Fibroblast of skin of right biceps (primary cell): ENCODE results near the gene IER3.
"Not testable (repeated sequence)": the region's sequence is repeated elsewhere in the genome, so short reads cannot be mapped to it uniquely, and the experiment has no call there.

Experiments used
- DNase-seq: peaks from one replicate; pipeline ENCODE4 v3.0.0-alpha.2; 2013

The IER3 gene

GRCh38 chr6:30747300-30747687, 2.9 kb upstream of the IER3 start:
- DNase-seq: no peak

GRCh38 chr6:30743099-30744053, 971 bp downstream of the IER3 start:
- DNase-seq: no peak

- DNase-seq: peak; percentile 97
Measured at GRCh38 chr6:30742316-30743098, 1.8 kb downstream of the IER3 start, which contains the start of gene FLOT1. Gene FLOT1, minus strand, starts transcription at chr6:30742687. Its CDS starts 498 bp downstream, at chr6:30742189.

GRCh38 chr6:30741789-30742315, 2.5 kb downstream of the IER3 start:
- DNase-seq: no peak

GRCh38 chr6:30741063-30741779, 3.1 kb downstream of the IER3 start:
- DNase-seq: no peak

GRCh38 chr6:30740540-30740870, 3.8 kb downstream of the IER3 start:
- no peak for DNase-seq

GRCh38 chr6:30738532-30738931, 5.8 kb downstream of the IER3 start:
- no peak for DNase-seq

GRCh38 chr6:30735668-30736314, 8.6 kb downstream of the IER3 start:
- DNase-seq: no peak

GRCh38 chr6:30732237-30732943, 12.0 kb downstream of the IER3 start:
- no peak for DNase-seq

GRCh38 chr6:30730601-30731435, 13.5 kb downstream of the IER3 start:
- peak; percentile 63 for DNase-seq

GRCh38 chr6:30727920-30728553, 16.3 kb downstream of the IER3 start:
- DNase-seq: no peak

- no peak for DNase-seq
Measured at GRCh38 chr6:30726506-30727413, 17.6 kb downstream of the IER3 start.

- peak; percentile 79 for DNase-seq
Measured at GRCh38 chr6:30725713-30726505, 18.4 kb downstream of the IER3 start.

GRCh38 chr6:30724906-30725667, 19.3 kb downstream of the IER3 start:
- no peak for DNase-seq

GRCh38 chr6:30723843-30724741, 20.3 kb downstream of the IER3 start:
- not testable (repeated sequence) for DNase-seq

- not testable (repeated sequence) for DNase-seq
Measured at GRCh38 chr6:30723159-30723842, 21.0 kb downstream of the IER3 start.
